Central memory CD4-positive, alpha-beta T cell (primary cell): ENCODE measurements around the gene BNC2.

Experiments
- DNase-seq: peaks from one replicate; pipeline ENCODE4 v3.0.0; 2022

Gene BNC2

GRCh38 chr9:16434526-16434925 lies 435.9 kb downstream of the BNC2 start:
- no peak for DNase-seq

- no peak for DNase-seq
Observed at GRCh38 chr9:16433494-16433893, 437.0 kb downstream of the BNC2 start.

DNA sequence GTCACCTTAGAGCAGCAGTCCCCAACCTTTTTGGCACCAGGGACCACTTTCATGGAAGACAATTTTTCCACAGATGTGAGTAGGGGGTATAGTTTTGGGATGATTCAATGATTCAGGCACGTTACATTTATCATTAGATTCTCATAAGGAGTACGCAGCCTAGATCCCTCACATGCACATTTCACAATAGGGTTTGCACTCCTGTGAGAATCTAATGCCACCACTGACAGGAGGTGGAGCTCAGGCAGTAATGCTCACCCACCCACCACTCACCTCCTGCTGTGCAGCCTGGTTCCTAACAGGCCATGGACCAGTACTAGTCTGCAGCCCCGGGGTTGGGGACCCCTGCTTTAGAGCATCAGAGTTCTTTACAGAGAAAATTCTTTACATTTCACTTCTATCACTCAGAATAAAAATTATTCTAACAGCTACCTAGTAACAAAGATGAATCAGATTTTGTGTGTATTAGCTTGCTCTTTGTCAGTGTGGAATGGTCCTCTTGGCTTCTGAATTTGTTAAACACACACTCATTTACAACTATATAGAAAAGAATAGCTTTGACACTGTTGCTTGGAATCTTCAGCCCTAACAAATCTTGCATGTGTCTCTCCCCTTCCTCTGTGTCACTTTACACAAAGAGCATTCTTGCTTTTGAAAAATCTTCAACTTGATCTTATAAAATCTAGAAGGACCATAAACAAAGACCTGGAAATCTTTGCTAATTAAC lies 438.6 kb downstream of the BNC2 start:
- DNase-seq: no peak

- DNase-seq: no peak
Observed at GRCh38 chr9:16429671-16430070, 440.8 kb downstream of the BNC2 start.

- DNase-seq: no peak
Observed at GRCh38 chr9:16427873-16428427, 442.5 kb downstream of the BNC2 start.

DNA sequence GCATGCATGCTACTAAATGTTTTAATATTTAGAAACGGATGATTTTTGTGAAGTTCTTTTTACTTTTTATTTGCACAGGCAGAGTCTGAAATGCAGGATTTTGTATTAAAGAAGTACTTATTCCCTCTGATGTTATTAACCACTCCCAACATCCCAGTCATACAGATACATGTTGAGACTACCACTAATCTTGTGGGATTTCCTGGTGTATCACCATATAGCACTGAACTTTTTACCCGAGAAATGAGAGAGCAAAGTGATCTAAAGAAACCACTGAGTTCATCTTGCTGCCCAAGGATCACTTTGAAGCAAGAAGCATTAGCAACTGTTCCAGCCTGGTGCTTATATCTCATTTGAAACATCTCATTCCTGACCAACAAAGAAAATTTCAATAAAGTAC lies 443.8 kb downstream of the BNC2 start:
- no peak for DNase-seq

DNA sequence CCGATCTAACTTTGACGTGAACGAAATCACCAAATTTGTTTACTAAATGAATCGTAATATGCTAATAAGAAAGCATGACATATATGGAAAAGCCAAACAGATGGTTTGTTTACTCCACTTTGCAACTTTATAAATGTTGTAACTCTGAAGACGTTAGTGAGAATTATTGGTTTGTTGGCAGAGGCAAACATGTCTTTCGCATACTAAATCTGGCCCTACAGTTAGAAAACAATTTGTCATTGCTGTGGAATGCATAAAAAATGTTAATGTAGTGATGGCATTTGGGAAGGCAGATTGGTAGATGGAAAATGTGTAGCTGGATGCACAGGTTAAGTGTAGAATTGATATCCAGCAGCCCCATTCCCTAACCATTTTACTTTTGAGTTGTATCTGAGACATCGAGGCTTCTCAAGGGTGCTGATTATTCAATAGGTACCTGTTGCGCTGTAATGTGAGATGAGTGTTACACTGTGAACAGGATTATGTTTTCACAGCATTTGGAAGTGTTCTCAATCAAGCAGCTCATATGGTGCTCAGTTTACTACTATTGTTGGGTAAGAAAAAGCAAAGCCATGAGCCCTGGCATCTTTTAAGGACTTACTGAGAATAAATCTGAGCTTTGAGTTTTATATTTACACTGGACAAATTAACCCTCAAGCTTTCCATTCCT lies 444.8 kb downstream of the BNC2 start:
- no peak for DNase-seq

DNA sequence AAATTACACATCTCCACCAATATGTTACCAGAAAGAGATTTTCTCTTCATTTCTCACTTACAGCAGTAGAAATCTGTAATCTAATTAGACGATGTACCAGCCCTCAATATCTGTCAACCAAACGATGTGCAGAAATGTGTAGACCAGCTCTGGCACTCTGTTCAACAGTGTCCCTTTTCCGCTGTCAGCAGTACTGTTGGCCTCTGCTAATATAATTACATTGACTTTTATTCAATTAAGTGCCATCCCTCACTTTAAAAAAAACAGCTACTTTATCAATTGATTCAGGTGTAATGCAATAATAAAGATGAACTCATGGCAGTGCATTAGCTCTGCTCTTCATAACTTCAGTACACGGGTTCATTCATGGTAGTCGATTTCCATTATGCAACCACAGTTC lies 448.4 kb downstream of the BNC2 start:
- DNase-seq: no peak

- no peak for DNase-seq
Observed at GRCh38 chr9:16421532-16421931, 448.9 kb downstream of the BNC2 start.

DNA sequence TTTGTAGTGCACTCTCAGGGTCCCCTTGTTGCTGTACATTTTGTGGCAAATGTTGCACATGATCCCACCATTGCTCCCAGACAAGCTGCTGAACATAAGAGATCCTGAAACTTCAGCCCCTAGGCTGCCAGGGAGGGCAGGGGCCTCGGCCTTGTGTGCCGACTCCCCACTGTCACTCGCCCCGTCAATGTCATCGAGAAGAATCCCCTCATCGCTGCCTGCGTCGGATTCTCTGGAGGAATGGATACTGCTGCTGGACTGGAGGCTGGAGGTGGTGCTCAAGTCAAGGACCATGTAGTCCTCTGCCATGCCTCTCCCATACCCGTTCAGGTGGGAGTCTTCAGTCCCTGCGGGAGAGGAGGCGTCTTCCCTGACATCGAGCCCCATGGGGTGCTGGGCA lies 451.3 kb downstream of the BNC2 start:
- DNase-seq: no peak

DNA sequence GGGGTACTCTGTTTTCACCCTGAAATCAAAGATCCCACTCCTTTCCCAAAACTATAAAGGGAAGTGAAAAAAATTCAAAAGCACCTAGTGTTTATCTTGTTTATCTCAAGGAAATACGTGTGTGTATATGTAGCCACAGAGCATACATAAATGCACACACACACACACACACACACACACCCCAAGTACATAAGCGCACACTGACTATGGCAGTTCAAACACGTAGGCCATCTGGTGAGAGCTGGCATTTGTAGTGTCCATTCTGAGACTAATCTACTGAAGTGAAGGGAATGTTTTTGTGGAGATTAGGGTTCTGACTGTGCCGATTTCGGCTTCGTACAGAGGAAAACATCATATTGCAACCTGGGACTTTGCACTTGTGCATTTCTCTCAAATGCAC lies 451.7 kb downstream of the BNC2 start:
- DNase-seq: no peak

- DNase-seq: no peak
Observed at GRCh38 chr9:16417749-16418148, 452.7 kb downstream of the BNC2 start.

GRCh38 chr9:16417161-16417560 lies 453.3 kb downstream of the BNC2 start:
- no peak for DNase-seq

- no peak for DNase-seq
Observed at GRCh38 chr9:16414451-16414850, 456.0 kb downstream of the BNC2 start.

DNA sequence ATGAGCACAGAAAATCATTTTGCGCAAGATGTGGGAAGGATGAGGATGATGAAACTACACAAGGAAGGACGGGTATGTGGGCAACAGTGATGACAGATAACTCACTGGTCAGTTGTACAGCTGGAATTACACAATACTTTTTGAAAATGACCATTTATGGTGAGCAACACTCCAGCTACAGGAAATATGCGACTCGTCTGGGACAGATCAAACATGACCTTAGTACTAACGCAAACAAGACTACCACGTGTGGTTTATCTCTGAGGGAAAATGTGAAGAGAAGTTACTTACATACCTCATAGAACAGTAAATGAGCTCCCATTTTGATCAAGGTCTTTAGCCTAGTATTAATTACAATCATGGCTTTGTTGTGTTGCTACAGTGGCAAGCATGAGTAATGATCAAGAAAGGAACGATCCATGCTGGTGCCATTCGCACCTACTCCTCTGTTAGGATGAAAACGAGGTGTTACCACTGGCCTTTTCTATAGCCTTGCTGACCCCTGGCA lies 456.9 kb downstream of the BNC2 start:
- no peak for DNase-seq

GRCh38 chr9:16412740-16413139 lies 457.7 kb downstream of the BNC2 start:
- DNase-seq: no peak

DNA sequence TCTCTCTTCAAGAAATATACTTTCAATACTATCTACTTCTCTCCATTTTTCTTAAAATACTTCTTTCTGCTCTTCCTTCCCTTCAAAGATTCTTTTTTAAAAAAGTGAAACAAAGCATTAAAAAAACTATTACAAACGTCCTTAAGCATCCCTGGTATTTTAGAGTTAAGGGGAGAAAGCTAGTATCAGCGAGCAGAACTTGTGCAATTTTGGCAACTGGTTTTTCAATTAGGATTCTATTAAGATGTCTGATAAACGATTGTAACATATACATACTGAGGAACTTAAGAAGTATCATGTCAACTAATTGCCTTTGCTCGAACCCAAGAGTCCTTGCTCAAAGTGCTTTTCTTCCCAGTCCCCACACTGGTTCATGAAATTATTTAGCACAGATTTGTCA lies 459.2 kb downstream of the BNC2 start:
- DNase-seq: no peak

DNA sequence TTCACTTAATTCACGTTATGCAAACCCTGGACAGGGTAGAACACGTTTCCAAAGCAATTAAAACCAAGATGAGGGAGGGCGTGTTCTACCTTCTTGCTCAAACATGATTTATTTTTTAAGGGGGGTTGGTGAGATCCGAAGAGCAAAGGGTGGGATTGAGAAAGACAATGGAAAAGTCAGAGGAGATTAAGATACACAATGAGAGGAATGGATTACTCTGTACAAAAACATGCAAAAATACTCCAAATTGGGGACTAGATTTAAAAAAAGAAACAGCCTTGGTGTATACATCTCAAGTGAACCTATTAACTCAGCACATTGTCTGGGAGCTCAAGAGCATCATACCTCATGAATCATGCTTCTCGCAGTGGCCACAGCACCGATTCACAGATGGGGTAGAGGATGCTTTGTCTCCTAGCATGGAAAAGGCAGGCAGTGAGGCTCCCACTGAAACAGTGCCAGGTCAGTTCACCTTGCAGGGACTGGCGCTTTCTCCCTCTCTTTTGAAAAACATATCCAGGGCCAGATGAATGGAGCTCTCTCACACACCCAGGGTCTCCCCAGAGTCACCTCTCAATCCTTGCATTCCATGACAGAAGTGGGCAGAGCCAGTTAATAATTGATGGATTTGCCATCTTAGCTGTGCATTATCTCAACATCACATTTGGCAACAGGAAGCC lies 459.7 kb downstream of the BNC2 start:
- no peak for DNase-seq

- DNase-seq: no peak
Observed at GRCh38 chr9:16407617-16408016, 462.9 kb downstream of the BNC2 start.

DNA sequence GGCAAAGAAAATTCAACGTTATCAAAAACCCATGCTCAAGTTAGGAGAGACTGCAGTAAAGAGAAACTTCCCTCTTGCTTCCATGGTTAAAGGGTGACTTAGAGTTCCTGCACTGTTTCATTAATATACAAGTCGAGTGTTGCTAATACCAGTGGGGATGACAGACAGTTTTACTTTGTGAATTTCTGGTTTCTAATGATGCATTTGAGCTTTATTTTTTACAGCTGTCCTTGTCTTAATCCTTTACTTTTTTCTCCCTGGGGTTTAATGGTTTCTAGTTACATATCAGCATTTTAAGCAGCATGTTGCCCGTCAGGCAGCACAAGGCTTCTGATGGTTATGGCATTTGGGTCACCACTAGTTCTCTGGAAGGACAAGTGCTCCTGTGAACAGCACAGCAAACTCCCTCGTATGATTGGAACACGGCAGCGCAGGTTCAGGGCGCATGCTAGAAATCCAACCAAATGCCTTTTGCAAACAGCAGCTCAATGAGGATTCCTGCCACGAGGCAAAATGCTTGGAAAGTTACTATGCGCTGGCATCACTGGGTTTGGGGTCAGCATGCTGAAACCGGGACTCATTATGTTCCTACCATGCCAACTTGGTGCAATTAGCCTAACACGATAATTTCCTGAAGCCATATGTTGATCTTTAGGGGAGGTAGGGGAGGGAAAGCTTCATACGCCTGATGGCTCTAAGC lies 463.8 kb downstream of the BNC2 start:
- DNase-seq: no peak

GRCh38 chr9:16405421-16405820 lies 465.0 kb downstream of the BNC2 start:
- no peak for DNase-seq

- no peak for DNase-seq
Observed at GRCh38 chr9:16401701-16402100, 468.8 kb downstream of the BNC2 start.

DNA sequence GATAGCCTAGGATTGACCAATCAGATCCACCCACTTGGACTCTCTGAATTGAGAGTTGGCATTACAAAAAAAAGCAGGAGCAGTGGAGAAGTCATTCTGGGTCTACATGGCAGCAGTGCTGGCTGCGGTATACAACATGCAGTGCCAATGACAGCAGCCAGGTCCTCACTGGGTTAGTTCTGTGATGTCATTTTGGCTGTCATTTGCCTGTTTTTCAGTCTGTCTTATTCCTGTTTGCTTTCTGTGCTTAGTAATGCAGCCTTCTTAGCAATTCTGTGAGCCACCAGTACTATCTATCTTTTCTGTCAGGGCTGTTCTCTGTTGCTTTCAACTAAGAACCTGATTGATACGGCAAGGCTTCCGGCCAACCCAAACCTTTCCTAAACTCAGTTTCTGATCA lies 471.8 kb downstream of the BNC2 start:
- no peak for DNase-seq
